RPMI8226 (cell line): Measurements from ENCODE around the gene CA7.
"Not testable (repeated sequence)": the region's sequence is repeated elsewhere in the genome, so short reads cannot be mapped to it uniquely, and the experiment has no call there.

ENCODE experiments used
- DNase-seq: peaks from one replicate; pipeline ENCODE4 v3.0.0-alpha.2; 2015

Gene CA7

GRCh38 chr16:66874079-66874775, 30.0 kb downstream of the CA7 start:
- DNase-seq, result peak; percentile 41

- peak; percentile 98 for DNase-seq
Measured at GRCh38 chr16:66878067-66878466, 33.9 kb downstream of the CA7 start.

GRCh38 chr16:66880288-66881013, 36.2 kb downstream of the CA7 start, which contains the start of gene PDP2:
Gene PDP2 (plus strand): TSS chr16:66880515. CDS start chr16:66884285, 3,770 bp downstream.
- DNase-seq, result peak; percentile 99

- DNase-seq, result peak; percentile 34
Measured at GRCh38 chr16:66881014-66881417, 36.8 kb downstream of the CA7 start.

GRCh38 chr16:66881560-66881959, 37.3 kb downstream of the CA7 start:
- no peak for DNase-seq

GRCh38 chr16:66881964-66882508, 37.8 kb downstream of the CA7 start:
- no peak for DNase-seq

GRCh38 chr16:66882702-66883101, 38.5 kb downstream of the CA7 start:
- no peak for DNase-seq

- no peak for DNase-seq
Measured at GRCh38 chr16:66885491-66885890, 41.3 kb downstream of the CA7 start.

- DNase-seq, result no peak
Measured at GRCh38 chr16:66886321-66886720, 42.1 kb downstream of the CA7 start.

GRCh38 chr16:66886914-66887313, 42.7 kb downstream of the CA7 start:
- DNase-seq, result no peak

GRCh38 chr16:66888647-66889615, 44.7 kb downstream of the CA7 start:
- DNase-seq, result no peak

GRCh38 chr16:66889622-66890021, 45.4 kb downstream of the CA7 start:
- no peak for DNase-seq

GRCh38 chr16:66890799-66891198, 46.6 kb downstream of the CA7 start:
- no peak for DNase-seq

GRCh38 chr16:66891360-66891759, 47.1 kb downstream of the CA7 start:
- DNase-seq, result no peak

GRCh38 chr16:66891797-66892196, 47.6 kb downstream of the CA7 start:
- no peak for DNase-seq

GRCh38 chr16:66894055-66894454, 49.8 kb downstream of the CA7 start:
- no peak for DNase-seq

- peak; percentile 81 for DNase-seq
Measured at GRCh38 chr16:66894948-66895688, 50.9 kb downstream of the CA7 start.

- no peak for DNase-seq
Measured at GRCh38 chr16:66895689-66895979, 51.4 kb downstream of the CA7 start.

- DNase-seq, result no peak
Measured at GRCh38 chr16:66895999-66896398, 51.8 kb downstream of the CA7 start.

- DNase-seq, result not testable (repeated sequence)
Measured at GRCh38 chr16:66896682-66897081, 52.5 kb downstream of the CA7 start.

- DNase-seq, result no peak
Measured at GRCh38 chr16:66898207-66898606, 54.0 kb downstream of the CA7 start.

- DNase-seq, result no peak
Measured at GRCh38 chr16:66898933-66899309, 54.7 kb downstream of the CA7 start.
